H1 (cell line): ENCODE measurements around the gene AGPAT3. TPM values are rescaled to one million over a fixed set of nuclear protein-coding genes. Genes with fewer than 3 reads are reported as not detected.

Experiments used
- CTCF ChIA-PET: fragments of 300-600 bp; sonication (Branson Sonifier 250); formaldehyde crosslinking; loops from one replicate; lab custom pipeline; 2021; ENCODE audit not compliant: partially characterized antibody; lab: Charles Lee
- POLR2A ChIA-PET: fragments of 300-600 bp; sonication (Branson Sonifier 250); formaldehyde crosslinking; loops from one replicate; lab custom pipeline; 2021; ENCODE audit warnings: inconsistent platforms; ENCODE audit not compliant: partially characterized antibody; lab: Charles Lee
- DNase-seq, 2 experiments: peaks; one replicate each; pipeline versions ENCODE4 v3.0.0 to v3.0.0-alpha.2; 2010 to 2022; ENCODE audit warnings: low spot score in 2 of 2, low read depth in 1 of 2, mixed read lengths in 1 of 2
- FAIRE-seq: peaks from 2 replicates; lab custom pipeline; 2011; peaks lifted over from hg19 to GRCh38; lab: Jason Lieb, UNC
- H2AFZ ChIP-seq: 2 replicates; pipeline ENCODE4 v1.8.1; 2012; ENCODE audit warnings: low read length, inconsistent platforms
- H2AK5ac ChIP-seq: 2 replicates; pipeline ENCODE4 v1.6.1; 2013; ENCODE audit warnings: low read depth, low read length
- H2BK120ac ChIP-seq: replicated peaks from 2 replicates; pipeline ENCODE3; 2013; ENCODE audit warnings: low read depth, low read length, inconsistent platforms
- H2BK12ac ChIP-seq: 2 replicates; pipeline ENCODE4 v1.6.1; 2013; ENCODE audit warnings: low read depth, low read length
- H2BK15ac ChIP-seq: 2 replicates; pipeline ENCODE4 v1.6.1; 2013; ENCODE audit warnings: low read length
- H2BK20ac ChIP-seq: 2 replicates; pipeline ENCODE4 v1.6.1; 2013; ENCODE audit warnings: low read length
- H2BK5ac ChIP-seq: 2 replicates; pipeline ENCODE4 v1.6.1; 2013; ENCODE audit warnings: low read depth, low read length
- H3K14ac ChIP-seq: 2 replicates; pipeline ENCODE4 v1.6.1; 2013; ENCODE audit warnings: inconsistent platforms; ENCODE audit not compliant: insufficient read length
- H3K18ac ChIP-seq: 2 replicates; pipeline ENCODE4 v1.6.1; 2013; ENCODE audit warnings: low read length; ENCODE audit errors: extremely low read depth
- H3K23ac ChIP-seq: 2 replicates; pipeline ENCODE4 v1.6.1; 2013; ENCODE audit warnings: inconsistent platforms; ENCODE audit not compliant: insufficient read length
- H3K23me2 ChIP-seq: 2 replicates; pipeline ENCODE4 v1.6.1; 2013; ENCODE audit warnings: low read depth, low read length
- H3K27ac ChIP-seq: 2 replicates; pipeline ENCODE4 v1.6.1; 2011; ENCODE audit warnings: low read depth, low read length, inconsistent platforms
- H3K27me3 ChIP-seq, 4 experiments: replicated peaks in 1 of 4; 1 replicate in 1 of 4; 2 replicates in 3 of 4; pipeline versions ENCODE4 v1.6.1 to v1.8.1; 2011 to 2013; ENCODE audit warnings: low read length in 3 of 4, mild to moderate bottlenecking in 3 of 4, inconsistent platforms in 2 of 4, mixed read lengths in 2 of 4, moderate library complexity in 1 of 4; ENCODE audit not compliant: control insufficient read depth in 3 of 4, insufficient read depth in 3 of 4; ENCODE audit errors: extremely low read depth in 1 of 4
- H3K36me3 ChIP-seq, 4 experiments: 2 replicates each; pipeline versions ENCODE4 v1.6.1 to v1.8.1; 2011 to 2013; ENCODE audit warnings: mild to moderate bottlenecking in 4 of 4, low read length in 3 of 4, moderate library complexity in 2 of 4, control low read depth in 1 of 4, inconsistent platforms in 1 of 4; ENCODE audit not compliant: insufficient read depth in 4 of 4, control insufficient read depth in 2 of 4
- H3K4ac ChIP-seq: replicated peaks from 2 replicates; pipeline ENCODE3; 2013; ENCODE audit warnings: low read length, low read depth, mixed read lengths, inconsistent platforms; ENCODE audit not compliant: insufficient read length
- H3K4me1 ChIP-seq, 4 experiments: replicated peaks in 1 of 4; 1 replicate in 1 of 4; 2 replicates in 3 of 4; pipeline versions ENCODE4 v1.6.1 to v1.8.1; 2011 to 2013; ENCODE audit warnings: low read length in 3 of 4, inconsistent platforms in 2 of 4, mixed read lengths in 1 of 4; ENCODE audit not compliant: insufficient read depth in 4 of 4, control insufficient read depth in 3 of 4
- H3K4me2 ChIP-seq, 2 experiments: 2 replicates each; pipeline versions ENCODE4 v1.6.1 to v1.8.1; 2011 to 2013; ENCODE audit warnings: low read depth in 2 of 2, low read length in 2 of 2, control low read depth in 1 of 2, inconsistent platforms in 1 of 2, mild to moderate bottlenecking in 1 of 2; ENCODE audit not compliant: insufficient read depth in 1 of 2
- H3K4me3 ChIP-seq, 4 experiments: fragments of 200-600, 300-600 bp in 1 of 4; sonication (generic), shearing (Covaris generic), sonication (Bioruptor Twin) in 1 of 4; 2 replicates each; pipeline versions ENCODE4 v1.5.1 to v1.8.1; 2011 to 2016; ENCODE audit warnings: low read length in 4 of 4, low read depth in 3 of 4, control low read depth in 2 of 4, inconsistent platforms in 2 of 4, mild to moderate bottlenecking in 2 of 4, mixed read lengths in 1 of 4, moderate library complexity in 1 of 4; ENCODE audit not compliant: insufficient read depth in 2 of 4; ENCODE audit errors: extremely low read depth in 1 of 4
- H3K56ac ChIP-seq: replicated peaks from 2 replicates; pipeline ENCODE3; 2013; ENCODE audit warnings: low read depth, mild to moderate bottlenecking, mixed read lengths, low read length, inconsistent platforms; ENCODE audit not compliant: insufficient read length
- H3K79me1 ChIP-seq: 2 replicates; pipeline ENCODE4 v1.6.1; 2013; ENCODE audit warnings: low read depth, low read length, control low read depth
- H3K79me2 ChIP-seq, 2 experiments: 2 replicates each; pipeline versions ENCODE4 v1.6.1 to v1.8.1; 2012 to 2013; ENCODE audit warnings: low read length in 2 of 2, mild to moderate bottlenecking in 2 of 2, inconsistent platforms in 1 of 2; ENCODE audit not compliant: insufficient read depth in 2 of 2, control insufficient read depth in 1 of 2
- H3K9ac ChIP-seq, 4 experiments: replicated peaks in 1 of 4; 1 replicate in 1 of 4; 2 replicates in 3 of 4; pipeline versions ENCODE4 v1.6.1 to v1.8.1; 2011 to 2013; ENCODE audit warnings: low read depth in 3 of 4, low read length in 3 of 4, control low read depth in 2 of 4, mild to moderate bottlenecking in 2 of 4, moderate library complexity in 2 of 4, inconsistent platforms in 1 of 4; ENCODE audit errors: extremely low read depth in 1 of 4
- H3K9me3 ChIP-seq, 2 experiments: 2 replicates each; pipeline versions ENCODE4 v1.6.1 to v1.8.1; 2012 to 2013; ENCODE audit warnings: mild to moderate bottlenecking in 2 of 2, moderate library complexity in 2 of 2, control low read depth in 1 of 2, inconsistent platforms in 1 of 2, low read depth in 1 of 2, low read length in 1 of 2, mixed read lengths in 1 of 2; ENCODE audit not compliant: insufficient read depth in 2 of 2
- H4K20me1 ChIP-seq, 2 experiments: replicated peaks in 1 of 2; 2 replicates each; pipeline versions ENCODE3 to v1.8.1; 2011 to 2013; ENCODE audit warnings: inconsistent platforms in 2 of 2, low read length in 2 of 2, mild to moderate bottlenecking in 1 of 2; ENCODE audit not compliant: insufficient read depth in 2 of 2, control insufficient read depth in 1 of 2
- H4K5ac ChIP-seq: 2 replicates; pipeline ENCODE4 v1.6.1; 2013; ENCODE audit warnings: low read length, low read depth, mixed read lengths, inconsistent platforms; ENCODE audit not compliant: insufficient read length
- H4K8ac ChIP-seq: 2 replicates; pipeline ENCODE4 v1.8.0; 2013; ENCODE audit warnings: mild to moderate bottlenecking, moderate library complexity, low read length, inconsistent platforms; ENCODE audit not compliant: insufficient read depth; ENCODE audit errors: extremely low read depth
- H4K91ac ChIP-seq: replicated peaks from 2 replicates; pipeline ENCODE3; 2013; ENCODE audit warnings: low read length, mixed read lengths, inconsistent platforms; ENCODE audit not compliant: insufficient read length
- ATF3 ChIP-seq: IDR thresholded peaks from 2 replicates; pipeline ENCODE4 v1.6.1; 2011; ENCODE audit warnings: low read depth, mild to moderate bottlenecking, low read length; ENCODE audit not compliant: insufficient read depth
- HDAC2 ChIP-seq, 2 experiments: fragments of 300-600 bp in 1 of 2; sonication (generic) in 1 of 2; IDR thresholded peaks; 2 replicates each; pipeline ENCODE4 v1.6.1; 2011 to 2012; ENCODE audit warnings: low read depth in 2 of 2, low read length in 2 of 2, mild to moderate bottlenecking in 2 of 2, moderate library complexity in 2 of 2, borderline replicate concordance in 1 of 2, inconsistent platforms in 1 of 2
- TAF7 ChIP-seq: optimal IDR thresholded peaks from 2 replicates; pipeline ENCODE3; 2011; ENCODE audit warnings: low read depth, mild to moderate bottlenecking, inconsistent platforms, low read length, moderate library complexity, borderline replicate concordance
- YY1 ChIP-seq: IDR thresholded peaks from 2 replicates; pipeline ENCODE4 v1.6.1; 2011; ENCODE audit warnings: low read depth, mild to moderate bottlenecking, low read length
- WGBS, 2 experiments: shearing (Covaris generic) in 1 of 2; methylation state at CpG; one replicate each; pipeline versions ENCODE4 v1.1.6 to v1.1.7; 2013 to 2015; ENCODE audit warnings: low lambda C conversion rate in 2 of 2, mixed read lengths in 2 of 2, inconsistent platforms in 1 of 2, low coverage in 1 of 2, missing lambda C conversion rate in 1 of 2; ENCODE audit not compliant: insufficient replicate concordance in 2 of 2, insufficient coverage in 1 of 2, insufficient read length in 1 of 2; ENCODE audit errors: extremely low coverage in 1 of 2, missing lambda C conversion rate in 1 of 2; 5-methylcytosine and 5-hydroxymethylcytosine counted together
- polyA plus RNA-seq, 7 experiments: library from polyadenylated mRNA; depleted of rRNA in 3 of 7; stranded (reverse) in 5 of 7; unstranded in 2 of 7; fragments of >200 nt in 5 of 7; fragments of 200-250 nt in 2 of 7; gene quantifications; 1 replicate in 5 of 7; 2 replicates in 1 of 7; 4 replicates in 1 of 7; pipeline versions ENCODE4 v1.2.1 to v1.2.3, GENCODE V29; 2011 to 2013; ENCODE audit warnings: missing spikeins in 2 of 7, mixed read lengths in 2 of 7
- total RNA-seq: library from RNA; stranded (reverse); fragmentation: NEBNext Ultra II Directional; extraction: Animal tissue kit (Norgen Biotek cat#: 25700); gene quantifications from 2 replicates; pipeline ENCODE4 v1.2.1, GENCODE V29; 2021

Gene AGPAT3
- total and polyA plus RNA-seq, 2 of the 8 experiments (the other 6 are each of a cell fraction or from before 2014, with no cell fraction given): 5.8 to 7.3 TPM

GRCh38 chr21:43950936-43951335, 85.9 kb downstream of the AGPAT3 start:
- 93% methylated on average over 8 of the region's 13 CpGs; no CpG with 5 or more reads in 1 of the 2 experiments for WGBS, 2 experiments
- Histone ChIP-seq H2BK5ac (no peak overlapping the region), H4K20me1 (no peaks in the 10 kb centered on the region), H3K23ac (no peak overlapping the region), H3K4me1 (no peaks in the 10 kb centered on the region), H3K79me1 (no peaks in the 10 kb centered on the region), H4K8ac (no peak overlapping the region; the same call in 1 of the 2 replicates), H4K5ac (no peak overlapping the region), H2BK12ac (no peak overlapping the region), H3K23me2 (no peaks in the 10 kb centered on the region), H3K4me2 (no peak overlapping the region), H2BK120ac (no peak overlapping the region), H3K36me3 (no peaks in the 10 kb centered on the region), H2BK15ac (no peak overlapping the region), H3K27me3 (no peaks in the 10 kb centered on the region), H3K4me3 (no peak overlapping the region), H2BK20ac (no peak overlapping the region), H3K27ac (no peak overlapping the region), H2AFZ (no peak overlapping the region), H3K9ac (no peak overlapping the region), H2AK5ac (no peak overlapping the region), H3K9me3 (peaks cover 0 to 4% of the 10 kb centered on the region in 2 experiments; a peak in 1 of 4 replicates), H3K18ac (no peak overlapping the region), H4K91ac (no peak overlapping the region), H3K4ac (no peak overlapping the region), H3K56ac (no peak overlapping the region), H3K79me2 (no peaks in the 10 kb centered on the region), H3K14ac (no peak overlapping the region)
- no peak for FAIRE-seq
- TF ChIP-seq YY1 (no peak), TAF7 (no peak), HDAC2 (IDR thresholded peaks at IDR 0.05; ENCODE audit: borderline replicate concordance in 1 of 2, low read depth in 2 of 2, low read length in 2 of 2) (no peak), ATF3 (no peak)
- ChIA-PET CTCF (interaction anchor here (0.7 to 8.6 kb wide), 4 partner anchors 12 to 28 kb away, joined by 3 to 80 read pairs (median 4); no protein-coding TSS in a partner anchor), POLR2A (no interaction called here)
- no peak for DNase-seq
